RWPE2 (cell line): ENCODE measurements around the gene BIRC7.

ENCODE experiments used
- ATAC-seq: fragments of 200-7000 bp; cut with Tn5 transposase; 3 replicates; pipeline ENCODE4 v1.9.1; 2021; ENCODE audit warnings: low read depth
- DNase-seq: peaks from one replicate; pipeline ENCODE4 v3.0.0-alpha.2; 2020; ENCODE audit warnings: low spot score
- H3K27ac ChIP-seq: fragments of 450-650 bp; 2 replicates; pipeline ENCODE4 v1.5.1; 2017; ENCODE audit warnings: mild to moderate bottlenecking; ENCODE audit not compliant: poor library complexity, severe bottlenecking
- H3K27me3 ChIP-seq: fragments of 250-450 bp; sonication (Bioruptor Pico); 2 replicates; pipeline ENCODE4 v1.5.1; 2021; ENCODE audit warnings: mild to moderate bottlenecking, moderate library complexity; ENCODE audit not compliant: insufficient read depth, poor library complexity, severe bottlenecking
- H3K36me3 ChIP-seq: fragments of 250-450 bp; sonication (Bioruptor Pico); 2 replicates; pipeline ENCODE4 v1.5.1; 2020; ENCODE audit warnings: low read depth, mild to moderate bottlenecking, moderate library complexity
- H3K4me1 ChIP-seq: fragments of 250-450 bp; sonication (Bioruptor Pico); 2 replicates; pipeline ENCODE4 v1.5.1; 2021; ENCODE audit warnings: mild to moderate bottlenecking, moderate library complexity; ENCODE audit not compliant: insufficient read depth, poor library complexity, severe bottlenecking
- H3K4me3 ChIP-seq: fragments of 250-450 bp; sonication (Bioruptor Pico); 2 replicates; pipeline ENCODE4 v1.5.1; 2021; ENCODE audit warnings: mild to moderate bottlenecking, moderate library complexity; ENCODE audit not compliant: severe bottlenecking
- H3K9me3 ChIP-seq: fragments of 250-450 bp; sonication (Bioruptor Pico); 2 replicates; pipeline ENCODE4 v1.5.1; 2021; ENCODE audit warnings: mild to moderate bottlenecking, moderate library complexity; ENCODE audit not compliant: severe bottlenecking
- CTCF ChIP-seq: fragments of 450-650 bp; IDR thresholded peaks from one replicate; pipeline ENCODE4 v1.5.1; 2017; ENCODE audit warnings: mild to moderate bottlenecking, moderate library complexity; ENCODE audit not compliant: poor library complexity, severe bottlenecking

Gene BIRC7

DNA sequence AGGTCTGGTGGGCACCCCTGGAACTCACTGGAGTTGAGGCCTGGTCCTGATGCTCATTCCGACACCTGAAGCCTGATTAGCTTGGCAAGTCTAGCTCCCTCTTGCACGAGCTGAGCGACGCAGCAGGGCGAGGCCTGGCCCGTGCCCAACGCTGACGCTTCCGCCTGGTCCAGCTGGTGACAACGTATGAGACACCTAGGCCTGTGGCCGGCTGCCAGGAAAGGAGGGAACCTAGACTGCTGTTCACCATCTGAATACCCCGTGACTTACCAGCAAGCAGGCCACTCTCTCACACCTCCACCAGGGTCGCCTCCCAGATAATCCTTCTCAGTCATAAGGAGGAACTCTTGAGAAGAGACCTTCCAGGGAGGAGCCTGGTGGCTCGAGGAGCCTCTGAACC lies 44.3 kb upstream of the BIRC7 start:
- Histone ChIP-seq H3K4me3 (no peak overlapping the region), H3K36me3 (peaks cover 24% of the 10 kb centered on the region), H3K9me3 (no peaks in the 10 kb centered on the region), H3K4me1 (peaks cover 3% of the 10 kb centered on the region), H3K27ac (no peak overlapping the region), H3K27me3 (no peaks in the 10 kb centered on the region)
- TF ChIP-seq CTCF, result peak; percentile 5
- DNase-seq, result peak; percentile 99
- ATAC-seq, result peak; percentile 76

- ATAC-seq, result no peak
- DNase-seq, result peak; percentile 79
- Histone ChIP-seq H3K4me1 (peaks cover 3% of the 10 kb centered on the region), H3K27me3 (no peaks in the 10 kb centered on the region), H3K9me3 (no peaks in the 10 kb centered on the region), H3K4me3 (no peak overlapping the region), H3K27ac (no peak overlapping the region), H3K36me3 (peaks cover 37% of the 10 kb centered on the region)
- TF ChIP-seq CTCF, result no peak
These were observed 43.0 kb upstream of the BIRC7 start for GRCh38 chr20:63192721-63193120.

- Histone ChIP-seq H3K4me3 (no peak overlapping the region), H3K27ac (no peak overlapping the region), H3K27me3 (no peaks in the 10 kb centered on the region), H3K36me3 (peaks cover 52% of the 10 kb centered on the region), H3K4me1 (peaks cover 3% of the 10 kb centered on the region), H3K9me3 (no peaks in the 10 kb centered on the region)
- DNase-seq, result no peak
- no peak for ATAC-seq
- no peak for TF ChIP-seq CTCF
These were observed 41.5 kb upstream of the BIRC7 start for GRCh38 chr20:63194007-63194796.

- Histone ChIP-seq H3K27ac (no peak overlapping the region), H3K4me1 (peaks cover 3% of the 10 kb centered on the region), H3K9me3 (no peaks in the 10 kb centered on the region), H3K4me3 (no peak overlapping the region), H3K27me3 (no peaks in the 10 kb centered on the region), H3K36me3 (peaks cover 56% of the 10 kb centered on the region)
- DNase-seq (no peak), ATAC-seq (no peak)
- no peak for TF ChIP-seq CTCF
These were observed 40.9 kb upstream of the BIRC7 start for GRCh38 chr20:63194797-63195173.
